Fibroblast of pulmonary artery (primary cell): ENCODE results near the gene TIPARP.

Experiments used
- DNase-seq: peaks from one replicate; pipeline ENCODE4 v3.0.0-alpha.2; 2010; ENCODE audit warnings: low read depth
- H3K4me3 ChIP-seq: replicated peaks from 2 replicates; pipeline ENCODE4 v1.5.1; 2011; ENCODE audit warnings: low read depth, mild to moderate bottlenecking, control low read depth, low read length, moderate library complexity
- CTCF ChIP-seq: IDR thresholded peaks from 2 replicates; pipeline ENCODE4 v1.5.1; 2011; ENCODE audit warnings: mild to moderate bottlenecking, control low read depth, low read length, inconsistent platforms; ENCODE audit errors: missing control alignments

The TIPARP gene

GRCh38 chr3:156721687-156722618 is 47.6 kb downstream of the TIPARP start:
- no peak for DNase-seq
- TF ChIP-seq CTCF, result no peak

GRCh38 chr3:156723182-156723619 is 48.8 kb downstream of the TIPARP start:
- DNase-seq, result no peak
- TF ChIP-seq CTCF, result no peak
- no peak overlapping the region for H3K4me3 ChIP-seq

More at GRCh38 chr3:156721687-156722618, 47.6 kb downstream of the TIPARP start:
- no peak overlapping the region for H3K4me3 ChIP-seq

- H3K4me3 ChIP-seq, result no peak overlapping the region
- no peak for TF ChIP-seq CTCF
- no peak for DNase-seq
Measured at GRCh38 chr3:156725682-156726081, 51.3 kb downstream of the TIPARP start.

GRCh38 chr3:156726456-156726855 is 52.1 kb downstream of the TIPARP start:
- TF ChIP-seq CTCF, result no peak
- H3K4me3 ChIP-seq, result no peak overlapping the region
- DNase-seq, result no peak

- H3K4me3 ChIP-seq, result no peak overlapping the region
- DNase-seq, result no peak
- no peak for TF ChIP-seq CTCF
Measured at GRCh38 chr3:156727519-156728205, 53.3 kb downstream of the TIPARP start.

- DNase-seq, result no peak
- H3K4me3 ChIP-seq, result no peak overlapping the region
- TF ChIP-seq CTCF, result no peak
Measured at GRCh38 chr3:156728267-156728985, 54.0 kb downstream of the TIPARP start.
